K562 (cell line): ENCODE results near the gene SLC4A2. TPM values are rescaled to one million over a fixed set of nuclear protein-coding genes. Genes with fewer than 3 reads are reported as not detected.
A peak's percentile ranks its signal among the peaks of the same experiment; 100 is the strongest.

ENCODE experiments used
- ATAC-seq: fragments of 200-7000 bp; cut with Tn5 transposase; 3 replicates; pipeline ENCODE4 v1.9.1; 2020; ENCODE audit warnings: moderate library complexity
- BruUV-seq: library from RNA; stranded (reverse); fragments of 400-500 nt; replicated peaks from 2 replicates; lab custom pipeline; 2021; lab: Mats Ljungman, UMichigan
- CTCF ChIA-PET: fragments of 300-600 bp; formaldehyde crosslinking; extraction: SDS; loops from one replicate; lab custom pipeline; 2021; ENCODE audit warnings: low intra/inter-chr PET ratio; lab: Yijun Ruan, JAX
- POLR2A ChIA-PET: fragments of 300-600, 350-650 bp; sonication (Branson Sonifier 250); formaldehyde crosslinking; extraction: SDS; loops from one replicate; lab custom pipeline; 2021; ENCODE audit warnings: antibody characterized with exemption, inconsistent platforms; lab: Yijun Ruan, JAX
- DNase-seq, 4 experiments: peaks; one replicate each; pipeline versions ENCODE4 v3.0.0 to v3.0.0-alpha.2; 2011 to 2018; ENCODE audit warnings: low spot score in 3 of 4, mixed read lengths in 3 of 4; ENCODE audit errors: extremely low read depth in 1 of 4
- FAIRE-seq: peaks from 2 replicates; lab custom pipeline; 2011; peaks lifted over from hg19 to GRCh38; lab: Jason Lieb, UNC
- H2AFZ ChIP-seq: 2 replicates; pipeline ENCODE4 v1.6.0; 2011; ENCODE audit warnings: low read depth, low read length, control low read depth, inconsistent platforms
- H3K27ac ChIP-seq: fragments of 200-600 bp; 3 replicates; pipeline ENCODE4 v1.8.0; 2011; ENCODE audit warnings: low read depth, mild to moderate bottlenecking, control low read depth, inconsistent platforms, low read length, moderate library complexity, mixed read lengths; ENCODE audit errors: extremely low read depth
- H3K27me3 ChIP-seq, 2 experiments: fragments of 300-600 bp in 1 of 2; 2 replicates in 1 of 2; 3 replicates in 1 of 2; pipeline versions ENCODE4 v1.6.0 to v1.8.0; 2011; ENCODE audit warnings: inconsistent platforms in 2 of 2, low read length in 2 of 2, mild to moderate bottlenecking in 1 of 2, mixed read lengths in 1 of 2, moderate library complexity in 1 of 2; ENCODE audit not compliant: control insufficient read depth in 2 of 2, insufficient read depth in 2 of 2
- H3K36me3 ChIP-seq: fragments of 300-600 bp; 3 replicates; pipeline ENCODE4 v1.8.0; 2011; ENCODE audit warnings: mild to moderate bottlenecking, low read length, inconsistent platforms; ENCODE audit not compliant: control insufficient read depth, insufficient read depth
- H3K4me1 ChIP-seq, 2 experiments: fragments of 200-600 bp in 1 of 2; replicated peaks in 1 of 2; 2 replicates in 1 of 2; 3 replicates in 1 of 2; pipeline versions ENCODE4 v1.5.1 to v1.8.0; 2011; ENCODE audit warnings: inconsistent platforms in 2 of 2, low read length in 2 of 2, mild to moderate bottlenecking in 1 of 2, mixed read lengths in 1 of 2, moderate library complexity in 1 of 2; ENCODE audit not compliant: control insufficient read depth in 2 of 2, insufficient read depth in 2 of 2
- H3K4me2 ChIP-seq: 2 replicates; pipeline ENCODE4 v1.6.1; 2011; ENCODE audit warnings: low read length, control low read depth, inconsistent platforms, mixed read lengths; ENCODE audit not compliant: insufficient read depth
- H3K4me3 ChIP-seq: fragments of 200-600 bp; sonication (generic), shearing (Covaris generic); 2 replicates; pipeline ENCODE4 v1.5.1; 2016; ENCODE audit warnings: control low read depth, inconsistent platforms
- H3K79me2 ChIP-seq: fragments of 200-600 bp; 3 replicates; pipeline ENCODE4 v1.8.0; 2011; ENCODE audit warnings: low read length, inconsistent platforms; ENCODE audit not compliant: control insufficient read depth, insufficient read depth
- H3K9ac ChIP-seq, 2 experiments: 2 replicates each; pipeline versions ENCODE4 v1.6.0 to v1.6.1; 2011; ENCODE audit warnings: low read depth in 2 of 2, low read length in 2 of 2, control low read depth in 1 of 2, inconsistent platforms in 1 of 2, mild to moderate bottlenecking in 1 of 2, mixed read lengths in 1 of 2; ENCODE audit not compliant: insufficient read depth in 1 of 2
- H3K9me1 ChIP-seq: one replicate; pipeline ENCODE4 v1.6.0; 2011; ENCODE audit warnings: inconsistent platforms, mild to moderate bottlenecking, low read length, moderate library complexity; ENCODE audit not compliant: control insufficient read depth, insufficient read depth
- H3K9me3 ChIP-seq: replicated peaks from 2 replicates; pipeline ENCODE4 v1.5.1; 2011; ENCODE audit warnings: low read depth, low read length, inconsistent platforms; ENCODE audit not compliant: control insufficient read depth, insufficient read depth
- H4K20me1 ChIP-seq: replicated peaks from 2 replicates; pipeline ENCODE4 v1.6.1; 2011; ENCODE audit warnings: low read length, inconsistent platforms, mixed read lengths; ENCODE audit not compliant: control insufficient read depth, insufficient read depth
- BCOR ChIP-seq: fragments of 450-650 bp; IDR thresholded peaks from 2 replicates; pipeline ENCODE4 v1.6.1; 2016
- KDM1A ChIP-seq, 2 experiments: fragments of 450-650 bp; IDR thresholded peaks; 2 replicates each; pipeline ENCODE4 v1.6.1; 2016; ENCODE audit warnings: mild to moderate bottlenecking in 2 of 2
- RBM25 ChIP-seq: fragments of 200-400 bp; formaldehyde crosslinking; IDR thresholded peaks from 2 replicates; pipeline ENCODE4 v1.6.1; 2018; ENCODE audit warnings: low read length, low read depth, moderate library complexity; ENCODE audit not compliant: severe bottlenecking
- ZFP36 ChIP-seq: fragments of 150-350 bp; IDR thresholded peaks from 2 replicates; pipeline ENCODE4 v1.6.1; 2018; ENCODE audit warnings: low read length, low read depth; ENCODE audit not compliant: partially characterized antibody
- ZKSCAN3 ChIP-seq: fragments of 250-450 bp; sonication (Bioruptor Pico); IDR thresholded peaks from 2 replicates; pipeline ENCODE4 v1.4.0; 2020
- ZNF316 ChIP-seq: fragments of 450-650 bp; IDR thresholded peaks from 2 replicates; pipeline ENCODE4 v1.6.1; 2016
- WGBS: fragments of 100-300 bp; shearing (Covaris generic); methylation state at CpG from one replicate; pipeline ENCODE4 v1.1.6; 2016; ENCODE audit warnings: low coverage, mixed read lengths; ENCODE audit not compliant: insufficient coverage; ENCODE audit errors: missing lambda C conversion rate; 5-methylcytosine and 5-hydroxymethylcytosine counted together
- in situ Hi-C: fragments of 300-500 bp; cut with MboI; formaldehyde crosslinking; loops from 4 replicates; pipeline ENCODE4 v1.15.0; 2018; ENCODE audit warnings: inconsistent platforms, mixed read lengths
- intact Hi-C: fragments of 100-400 bp; cut with micrococcal nuclease; formaldehyde crosslinking; loops from 2 replicates; pipeline ENCODE4 v1.14.2; 2022
- polyA plus RNA-seq, 8 experiments: library from polyadenylated mRNA; depleted of rRNA in 4 of 8; stranded (reverse) in 5 of 8; unstranded in 3 of 8; fragments of >200 nt; fragmentation: Nextera tagmentation in 2 of 8; fragmentation: Illumina TruSeq in 1 of 8; extraction: Ambion mirVana in 2 of 8; extraction: Trizol in 1 of 8; gene quantifications; 2 replicates each; pipeline versions ENCODE4 v1.2.1 to v1.2.3, GENCODE V29; 2011 to 2014; ENCODE audit warnings: inconsistent platforms in 1 of 8, missing spikeins in 1 of 8
- total RNA-seq, 7 experiments: library from RNA; depleted of rRNA in 6 of 7; stranded (reverse); fragments of >200 nt in 6 of 7; fragmentation: Illumina TruSeq in 2 of 7; extraction: Trizol in 2 of 7; gene quantifications; 2 replicates each; pipeline versions ENCODE4 v1.2.1 to v1.2.3, GENCODE V29; 2011 to 2021; ENCODE audit warnings: low replicate concordance in 1 of 7
- TF ChIP-seq, protein P1 (sequence below), 3 experiments: IDR thresholded peaks in 2 of 3; conservative IDR thresholded peaks in 1 of 3; 2 replicates each; pipeline ENCODE4 v1.5.1; 2011 to 2012; ENCODE audit warnings: low read length in 3 of 3, mild to moderate bottlenecking in 3 of 3, control low read depth in 2 of 3, improper control_type of control experiment in 1 of 3, inconsistent platforms in 1 of 3, low read depth in 1 of 3, mixed read lengths in 1 of 3, moderate library complexity in 1 of 3; ENCODE audit not compliant: insufficient read depth in 2 of 3
- TF ChIP-seq, protein P2 (sequence below): fragments of 250-450 bp; sonication (Bioruptor Pico); IDR thresholded peaks from 2 replicates; pipeline ENCODE4 v1.4.0; 2020; ENCODE audit warnings: mild to moderate bottlenecking, moderate library complexity, borderline replicate concordance

Gene SLC4A2
- total and polyA plus RNA-seq, 9 of the 15 experiments (the other 6 are each of a cell fraction or from before 2014, with no cell fraction given), result 11.4 to 375 (median 130) TPM

DNA sequence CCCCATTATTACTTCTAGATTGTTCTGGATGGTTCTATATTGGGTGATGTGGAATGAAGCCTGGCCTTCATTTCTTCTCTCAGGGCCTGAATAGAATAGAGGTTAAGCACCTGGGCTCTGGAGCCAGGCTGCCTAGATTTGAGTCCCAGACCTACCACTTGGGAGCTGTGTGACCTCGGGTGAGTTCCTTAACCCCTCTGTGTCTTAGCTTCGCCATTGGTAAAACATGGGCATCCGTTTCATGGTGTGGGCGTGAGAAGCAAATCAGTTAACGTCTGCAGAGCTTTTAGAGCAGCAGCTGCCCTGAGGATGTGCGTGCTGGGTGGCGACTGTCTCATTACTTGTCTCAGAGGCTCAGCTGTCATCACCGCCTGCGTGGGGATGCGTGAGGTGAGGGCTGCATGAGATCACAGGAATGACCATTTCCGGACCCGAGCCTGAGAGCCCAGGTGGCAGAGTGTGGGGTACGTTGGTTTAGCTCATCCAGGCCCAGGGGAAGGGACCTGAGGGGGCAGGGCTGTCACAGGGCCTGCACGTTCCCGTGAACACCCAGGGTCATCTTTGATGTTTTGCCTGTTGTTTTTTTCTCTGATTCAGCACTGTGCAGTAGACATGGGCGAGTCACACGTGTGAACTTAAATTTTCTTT lies 36.6 kb downstream of the SLC4A2 start:
- CTCF ChIA-PET, result no interaction called here
- in situ Hi-C loops (no loop called here), intact Hi-C loops (loop anchor here (10.0 kb wide), 1 partner anchor 311 kb away; no protein-coding TSS in a partner anchor)
- DNase-seq (no peak), FAIRE-seq (no peak), ATAC-seq (no peak)
- Histone ChIP-seq H3K27me3 (no peaks in the 10 kb centered on the region), H3K79me2 (peaks cover 96% of the 10 kb centered on the region), H3K9ac (peak overlapping the region in 1 of 2 experiments; percentile 47; a peak in 1 of 4 replicates), H3K4me1 (peaks cover 2 to 28% of the 10 kb centered on the region in 2 experiments; a peak in 3 of 5 replicates), H3K4me3 (no peak overlapping the region), H3K27ac (no peak overlapping the region), H3K9me3 (no peaks in the 10 kb centered on the region), H3K36me3 (peaks cover 78% of the 10 kb centered on the region; the same call in 2 of the 3 replicates), H3K9me1 (peaks cover 9% of the 10 kb centered on the region), H3K4me2 (no peak overlapping the region), H4K20me1 (peaks cover 46% of the 10 kb centered on the region), H2AFZ (no peak overlapping the region)
- 0 out of 4 replicates have a peak, but pooled peaks have one; percentile 10 to 31 for TF ChIP-seq KDM1A (IDR thresholded peaks at IDR 0.05)
- TF ChIP-seq ZKSCAN3 (CRISPR knock-in tag), result no peak
- TF ChIP-seq, protein P1, sequence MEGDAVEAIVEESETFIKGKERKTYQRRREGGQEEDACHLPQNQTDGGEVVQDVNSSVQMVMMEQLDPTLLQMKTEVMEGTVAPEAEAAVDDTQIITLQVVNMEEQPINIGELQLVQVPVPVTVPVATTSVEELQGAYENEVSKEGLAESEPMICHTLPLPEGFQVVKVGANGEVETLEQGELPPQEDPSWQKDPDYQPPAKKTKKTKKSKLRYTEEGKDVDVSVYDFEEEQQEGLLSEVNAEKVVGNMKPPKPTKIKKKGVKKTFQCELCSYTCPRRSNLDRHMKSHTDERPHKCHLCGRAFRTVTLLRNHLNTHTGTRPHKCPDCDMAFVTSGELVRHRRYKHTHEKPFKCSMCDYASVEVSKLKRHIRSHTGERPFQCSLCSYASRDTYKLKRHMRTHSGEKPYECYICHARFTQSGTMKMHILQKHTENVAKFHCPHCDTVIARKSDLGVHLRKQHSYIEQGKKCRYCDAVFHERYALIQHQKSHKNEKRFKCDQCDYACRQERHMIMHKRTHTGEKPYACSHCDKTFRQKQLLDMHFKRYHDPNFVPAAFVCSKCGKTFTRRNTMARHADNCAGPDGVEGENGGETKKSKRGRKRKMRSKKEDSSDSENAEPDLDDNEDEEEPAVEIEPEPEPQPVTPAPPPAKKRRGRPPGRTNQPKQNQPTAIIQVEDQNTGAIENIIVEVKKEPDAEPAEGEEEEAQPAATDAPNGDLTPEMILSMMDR (IDR thresholded peaks at IDR 0.05 in 2 of 3, conservative IDR thresholded peaks at IDR 0.05 in 1 of 3; ENCODE audit: insufficient read depth in 2 of 3, low read depth in 1 of 3, low read length in 3 of 3), result no peak
- peak; percentile 83 for TF ChIP-seq RBM25
- 0 out of 2 replicates have a peak, but pooled peaks have one; percentile 11 for TF ChIP-seq ZNF316
- TF ChIP-seq, protein P2, sequence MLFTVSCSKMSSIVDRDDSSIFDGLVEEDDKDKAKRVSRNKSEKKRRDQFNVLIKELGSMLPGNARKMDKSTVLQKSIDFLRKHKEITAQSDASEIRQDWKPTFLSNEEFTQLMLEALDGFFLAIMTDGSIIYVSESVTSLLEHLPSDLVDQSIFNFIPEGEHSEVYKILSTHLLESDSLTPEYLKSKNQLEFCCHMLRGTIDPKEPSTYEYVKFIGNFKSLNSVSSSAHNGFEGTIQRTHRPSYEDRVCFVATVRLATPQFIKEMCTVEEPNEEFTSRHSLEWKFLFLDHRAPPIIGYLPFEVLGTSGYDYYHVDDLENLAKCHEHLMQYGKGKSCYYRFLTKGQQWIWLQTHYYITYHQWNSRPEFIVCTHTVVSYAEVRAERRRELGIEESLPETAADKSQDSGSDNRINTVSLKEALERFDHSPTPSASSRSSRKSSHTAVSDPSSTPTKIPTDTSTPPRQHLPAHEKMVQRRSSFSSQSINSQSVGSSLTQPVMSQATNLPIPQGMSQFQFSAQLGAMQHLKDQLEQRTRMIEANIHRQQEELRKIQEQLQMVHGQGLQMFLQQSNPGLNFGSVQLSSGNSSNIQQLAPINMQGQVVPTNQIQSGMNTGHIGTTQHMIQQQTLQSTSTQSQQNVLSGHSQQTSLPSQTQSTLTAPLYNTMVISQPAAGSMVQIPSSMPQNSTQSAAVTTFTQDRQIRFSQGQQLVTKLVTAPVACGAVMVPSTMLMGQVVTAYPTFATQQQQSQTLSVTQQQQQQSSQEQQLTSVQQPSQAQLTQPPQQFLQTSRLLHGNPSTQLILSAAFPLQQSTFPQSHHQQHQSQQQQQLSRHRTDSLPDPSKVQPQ (CRISPR knock-in tag), result no peak
- TF ChIP-seq ZFP36, result peak; percentile 60
- TF ChIP-seq BCOR, result peak; percentile 72
- BruUV-seq, result no TSS peak
- WGBS, result 88% methylated on average over 17 of the region's 17 CpGs
- POLR2A ChIA-PET, result interaction anchor here (0.7 to 4.4 kb wide), 6 partner anchors 8 to 32 kb away, joined by 3 to 31 read pairs (median 6); partner anchors contain the start of gene AGAP3
